ENCODE data around the gene RARB.

The RARB gene

GRCh38 chr3:25584011-25584789, 156.1 kb downstream of the RARB start:
- no peak for DNase-seq (ENCODE audit: low spot score in 2 of 2)
- Histone ChIP-seq H3K4me1 (peaks cover 9% of the 10 kb centered on the region), H3K36me3 (replicated peaks) (no peaks in the 10 kb centered on the region), H3K27me3 (ENCODE audit: low read depth) (no peaks in the 10 kb centered on the region), H3K4me3 (no peak overlapping the region), H3K9me3 (no peaks in the 10 kb centered on the region)
- in situ Hi-C loops (cut with MboI; ENCODE audit: low sequenced_read_pairs), result loop anchor here (25.0 kb wide), 1 partner anchor 622 kb away; no protein-coding TSS in a partner anchor

GRCh38 chr3:25585361-25586166, 157.5 kb downstream of the RARB start:
- Histone ChIP-seq H3K36me3 (replicated peaks) (no peaks in the 10 kb centered on the region), H3K4me1 (peaks cover 9% of the 10 kb centered on the region), H3K27me3 (ENCODE audit: low read depth) (no peaks in the 10 kb centered on the region), H3K4me3 (no peak overlapping the region), H3K9me3 (no peaks in the 10 kb centered on the region)
- DNase-seq (ENCODE audit: low spot score in 2 of 2), result no peak
- in situ Hi-C loops (cut with MboI; ENCODE audit: low sequenced_read_pairs), result loop anchor here (25.0 kb wide), 1 partner anchor 623 kb away; no protein-coding TSS in a partner anchor

- peaks cover 9% of the 10 kb centered on the region for H3K4me1 ChIP-seq
- in situ Hi-C loops (cut with MboI; ENCODE audit: low sequenced_read_pairs), result loop anchor here (25.0 kb wide), 1 partner anchor 624 kb away; no protein-coding TSS in a partner anchor
- no peak overlapping the region for H3K4me3 ChIP-seq
Measured at GRCh38 chr3:25586167-25586505, 158.1 kb downstream of the RARB start.

GRCh38 chr3:25586553-25586952, 158.5 kb downstream of the RARB start:
- Histone ChIP-seq H3K4me1 (peaks cover 9% of the 10 kb centered on the region), H3K36me3 (replicated peaks) (no peaks in the 10 kb centered on the region), H3K4me3 (no peak overlapping the region), H3K27me3 (ENCODE audit: low read depth) (no peaks in the 10 kb centered on the region), H3K9me3 (no peaks in the 10 kb centered on the region)
- no peak for DNase-seq (ENCODE audit: low spot score in 2 of 2)
- in situ Hi-C loops (cut with MboI; ENCODE audit: low sequenced_read_pairs), result loop anchor here (25.0 kb wide), 1 partner anchor 624 kb away; no protein-coding TSS in a partner anchor

More at GRCh38 chr3:25586167-25586505, 158.1 kb downstream of the RARB start:
- H3K27me3 ChIP-seq (ENCODE audit: low read depth), result no peaks in the 10 kb centered on the region
- no peaks in the 10 kb centered on the region for H3K9me3 ChIP-seq
- DNase-seq (ENCODE audit: low spot score in 2 of 2), result no peak
- no peaks in the 10 kb centered on the region for H3K36me3 ChIP-seq (replicated peaks)

- no peak overlapping the region for H3K4me3 ChIP-seq
- DNase-seq (ENCODE audit: low spot score in 2 of 2), result no peak
- H3K27me3 ChIP-seq (ENCODE audit: low read depth), result no peaks in the 10 kb centered on the region
- H3K36me3 ChIP-seq (replicated peaks), result no peaks in the 10 kb centered on the region
- peaks cover 5% of the 10 kb centered on the region for H3K4me1 ChIP-seq
- in situ Hi-C loops (cut with MboI; ENCODE audit: low sequenced_read_pairs), result loop anchor here (25.0 kb wide), 1 partner anchor 625 kb away; no protein-coding TSS in a partner anchor
- no peaks in the 10 kb centered on the region for H3K9me3 ChIP-seq
Measured at GRCh38 chr3:25587094-25587493, 159.0 kb downstream of the RARB start.

GRCh38 chr3:25587526-25587925, 159.5 kb downstream of the RARB start:
- Histone ChIP-seq H3K4me1 (peaks cover 1% of the 10 kb centered on the region), H3K27me3 (ENCODE audit: low read depth) (no peaks in the 10 kb centered on the region), H3K36me3 (replicated peaks) (no peaks in the 10 kb centered on the region), H3K9me3 (no peaks in the 10 kb centered on the region), H3K4me3 (no peak overlapping the region)
- DNase-seq (ENCODE audit: low spot score in 2 of 2), result no peak
- in situ Hi-C loops (cut with MboI; ENCODE audit: low sequenced_read_pairs), result loop anchor here (25.0 kb wide), 1 partner anchor 625 kb away; no protein-coding TSS in a partner anchor

GRCh38 chr3:25587975-25588374, 159.9 kb downstream of the RARB start:
- no peak for DNase-seq (ENCODE audit: low spot score in 2 of 2)
- Histone ChIP-seq H3K4me1 (no peaks in the 10 kb centered on the region), H3K36me3 (replicated peaks) (no peaks in the 10 kb centered on the region), H3K27me3 (ENCODE audit: low read depth) (no peaks in the 10 kb centered on the region), H3K9me3 (no peaks in the 10 kb centered on the region), H3K4me3 (no peak overlapping the region)
- in situ Hi-C loops (cut with MboI; ENCODE audit: low sequenced_read_pairs), result loop anchor here (25.0 kb wide), 1 partner anchor 626 kb away; no protein-coding TSS in a partner anchor

GRCh38 chr3:25588441-25589103, 160.5 kb downstream of the RARB start:
- Histone ChIP-seq H3K36me3 (replicated peaks) (no peaks in the 10 kb centered on the region), H3K4me1 (no peaks in the 10 kb centered on the region), H3K4me3 (no peak overlapping the region), H3K27me3 (ENCODE audit: low read depth) (no peaks in the 10 kb centered on the region), H3K9me3 (no peaks in the 10 kb centered on the region)
- in situ Hi-C loops (cut with MboI; ENCODE audit: low sequenced_read_pairs), result loop anchor here (25.0 kb wide), 1 partner anchor 626 kb away; no protein-coding TSS in a partner anchor
- no peak for DNase-seq (ENCODE audit: low spot score in 2 of 2)

- no peaks in the 10 kb centered on the region for H3K4me1 ChIP-seq
- H3K36me3 ChIP-seq (replicated peaks), result no peaks in the 10 kb centered on the region
- in situ Hi-C loops (cut with MboI; ENCODE audit: low sequenced_read_pairs), result loop anchor here (25.0 kb wide), 1 partner anchor 627 kb away; no protein-coding TSS in a partner anchor
- H3K4me3 ChIP-seq, result no peak overlapping the region
- no peak for DNase-seq (ENCODE audit: low spot score in 2 of 2)
- no peaks in the 10 kb centered on the region for H3K9me3 ChIP-seq
- H3K27me3 ChIP-seq (ENCODE audit: low read depth), result no peaks in the 10 kb centered on the region
Measured at GRCh38 chr3:25589104-25589782, 161.2 kb downstream of the RARB start.

- in situ Hi-C loops (cut with MboI; ENCODE audit: low sequenced_read_pairs), result loop anchor here (10.0 to 25.0 kb wide), 2 partner anchors 628 to 815 kb away; no protein-coding TSS in a partner anchor
- H3K4me1 ChIP-seq, result no peaks in the 10 kb centered on the region
- no peak for DNase-seq (ENCODE audit: low spot score in 2 of 2)
- H3K36me3 ChIP-seq (replicated peaks), result no peaks in the 10 kb centered on the region
- no peaks in the 10 kb centered on the region for H3K9me3 ChIP-seq
- no peaks in the 10 kb centered on the region for H3K27me3 ChIP-seq (ENCODE audit: low read depth)
- H3K4me3 ChIP-seq, result no peak overlapping the region
Measured at GRCh38 chr3:25589783-25590258, 161.8 kb downstream of the RARB start.

GRCh38 chr3:25592510-25592968, 164.5 kb downstream of the RARB start:
- no peaks in the 10 kb centered on the region for H3K36me3 ChIP-seq (replicated peaks)
- DNase-seq (ENCODE audit: low spot score in 2 of 2), result peak in 1 of 2 experiments; percentile 34
- in situ Hi-C loops (cut with MboI; ENCODE audit: low sequenced_read_pairs), result loop anchor here (10.0 to 25.0 kb wide), 2 partner anchors 630 to 818 kb away; no protein-coding TSS in a partner anchor
- H3K9me3 ChIP-seq, result no peaks in the 10 kb centered on the region
- H3K4me3 ChIP-seq, result no peak overlapping the region
- H3K4me1 ChIP-seq, result no peaks in the 10 kb centered on the region
- H3K27me3 ChIP-seq (ENCODE audit: low read depth), result no peaks in the 10 kb centered on the region

- H3K4me1 ChIP-seq, result no peaks in the 10 kb centered on the region
- H3K4me3 ChIP-seq, result no peak overlapping the region
- no peaks in the 10 kb centered on the region for H3K27me3 ChIP-seq (ENCODE audit: low read depth)
- no peaks in the 10 kb centered on the region for H3K9me3 ChIP-seq
- in situ Hi-C loops (cut with MboI; ENCODE audit: low sequenced_read_pairs), result loop anchor here (10.0 to 25.0 kb wide), 2 partner anchors 631 to 818 kb away; no protein-coding TSS in a partner anchor
- peaks cover 3% of the 10 kb centered on the region for H3K36me3 ChIP-seq (replicated peaks)
- no peak for DNase-seq (ENCODE audit: low spot score in 2 of 2)
Measured at GRCh38 chr3:25593001-25593400, 164.9 kb downstream of the RARB start.

All from HAP-1 (cell line).